ENCODE results near the gene CARD11.

GRCh38 chr7:2981103-2981480 lies 62.6 kb downstream of the CARD11 start:
- TF ChIP-seq CTCF (conservative IDR thresholded peaks at IDR 0.05; ENCODE audit: low read length) (no peak), EZH2phosphoT487 (IDR thresholded peaks at IDR 0.05; ENCODE audit: borderline replicate concordance) (no peak)
